Stimulated activated CD4-positive, alpha-beta T cell treated with anti-CD3 and anti-CD28 coated beads, Interleukin-2, amount 100 ng/mL, for 24 hours (primary cell): ENCODE data around the gene CNTNAP2.
"Not testable (repeated sequence)": the region's sequence is repeated elsewhere in the genome, so short reads cannot be mapped to it uniquely, and the experiment has no call there.

Source experiments
- DNase-seq, 2 donors: peaks; one replicate each; pipeline ENCODE4 v3.0.0-alpha.2; 2020

Gene CNTNAP2

DNA sequence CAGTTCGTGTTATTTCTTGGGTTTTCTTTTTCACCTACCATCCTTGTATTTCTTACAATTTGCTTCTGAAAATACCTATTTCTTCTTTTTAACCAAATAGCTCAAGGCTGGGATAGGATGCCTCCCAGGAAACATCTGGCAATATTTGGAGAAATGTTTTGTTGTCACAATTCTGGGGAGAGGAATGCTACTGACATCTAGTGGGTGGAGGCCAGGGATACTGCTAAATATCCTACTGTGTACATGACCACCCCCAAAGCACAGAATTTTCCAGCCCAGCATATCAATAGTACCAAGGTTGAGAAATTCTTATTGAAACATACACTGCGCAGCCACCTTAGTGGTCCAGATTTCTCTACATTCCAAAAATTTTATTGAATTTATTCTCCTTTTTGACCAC, 55.5 kb downstream of the CNTNAP2 start:
- DNase-seq: no peak

- no peak for DNase-seq
These were observed 59.1 kb downstream of the CNTNAP2 start for GRCh38 chr7:146175716-146176115.

DNA sequence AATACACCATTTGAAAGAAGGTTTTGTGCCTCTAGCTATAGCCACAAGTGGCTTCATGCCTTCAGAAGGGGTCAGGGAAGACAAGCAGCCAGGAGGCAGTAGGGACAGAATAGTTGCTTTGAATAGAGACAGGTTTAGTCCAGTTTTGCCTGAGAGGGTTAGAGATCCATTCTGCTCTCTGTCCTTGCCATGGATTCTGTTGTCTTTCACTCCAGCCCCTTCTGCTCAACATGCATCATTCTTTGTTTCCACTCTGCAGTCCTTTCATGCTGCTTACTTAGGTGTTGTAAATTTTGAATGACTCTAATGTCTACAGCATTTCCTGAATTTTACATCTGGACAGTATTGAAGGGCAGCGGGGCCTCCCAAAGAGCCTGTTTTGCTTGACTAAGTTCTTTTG, 60.3 kb downstream of the CNTNAP2 start:
- no peak for DNase-seq

DNA sequence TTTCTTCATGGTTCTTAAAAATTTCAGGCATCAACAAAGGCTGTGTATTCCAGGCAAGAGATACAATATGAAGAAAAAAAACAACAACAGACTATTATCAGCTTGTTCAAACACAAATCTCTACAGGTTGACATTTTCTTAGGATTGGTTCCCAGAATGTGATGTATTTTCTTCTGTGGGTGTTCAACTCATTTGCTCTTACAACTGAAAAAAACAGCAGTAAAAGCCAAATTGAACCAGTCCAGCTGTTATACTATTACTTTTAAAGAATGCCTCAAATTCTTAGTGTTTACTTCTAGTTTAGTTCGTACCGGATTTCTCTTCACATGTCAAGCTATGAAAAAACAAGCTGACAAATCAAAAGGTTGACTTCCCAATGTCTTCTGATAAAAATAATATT, 60.7 kb downstream of the CNTNAP2 start:
- no peak for DNase-seq

- no peak for DNase-seq
These were observed 69.2 kb downstream of the CNTNAP2 start for GRCh38 chr7:146185844-146186243.

- not testable (repeated sequence) for DNase-seq
These were observed 74.8 kb downstream of the CNTNAP2 start for GRCh38 chr7:146191428-146191827.

- DNase-seq: no peak
These were observed 85.3 kb downstream of the CNTNAP2 start for GRCh38 chr7:146201945-146202344.

GRCh38 chr7:146206270-146206669, 89.7 kb downstream of the CNTNAP2 start:
- DNase-seq: no peak

GRCh38 chr7:146208492-146208891, 91.9 kb downstream of the CNTNAP2 start:
- DNase-seq: no peak

DNA sequence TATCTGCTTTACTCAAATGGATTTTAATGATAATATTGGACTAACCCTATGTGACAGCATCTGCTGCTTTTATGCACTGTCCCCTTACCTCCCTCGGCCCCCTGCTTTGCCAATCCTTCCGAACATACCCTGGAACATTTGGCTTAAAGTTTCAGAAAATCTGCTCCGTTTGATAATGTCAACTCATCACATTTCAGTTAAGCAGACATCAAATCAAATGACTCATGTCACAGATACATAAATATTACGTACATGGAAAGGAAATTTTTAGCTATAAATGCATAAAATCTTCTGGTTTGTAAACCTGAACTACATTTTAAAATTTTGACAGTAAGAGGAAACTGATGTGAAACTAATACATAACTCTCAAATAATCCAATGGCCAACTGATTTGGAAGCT, 98.2 kb downstream of the CNTNAP2 start:
- DNase-seq: no peak

GRCh38 chr7:146216396-146217041, 99.9 kb downstream of the CNTNAP2 start:
- DNase-seq: no peak

DNA sequence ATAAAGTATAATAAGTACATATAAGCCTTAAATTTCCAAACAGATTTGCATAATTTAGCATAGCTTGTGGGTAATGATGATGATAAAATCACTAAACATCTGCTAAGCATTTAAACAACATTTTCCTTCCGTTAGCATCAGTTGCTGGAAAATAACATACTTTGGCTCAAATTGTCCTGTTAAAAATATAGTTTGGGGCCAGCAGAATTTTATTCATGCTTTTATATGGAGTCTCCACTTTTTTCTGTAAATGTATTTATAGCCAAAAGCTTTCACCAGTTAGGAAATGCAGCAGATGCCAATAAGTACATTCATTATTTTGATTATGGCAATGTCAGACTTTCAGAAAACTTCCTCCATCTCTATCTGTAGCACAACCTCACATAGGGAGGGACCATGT, 107.2 kb downstream of the CNTNAP2 start:
- DNase-seq: no peak

- no peak for DNase-seq
These were observed 116.0 kb downstream of the CNTNAP2 start for GRCh38 chr7:146232604-146233003.

GRCh38 chr7:146235195-146235594, 118.6 kb downstream of the CNTNAP2 start:
- DNase-seq: no peak

DNA sequence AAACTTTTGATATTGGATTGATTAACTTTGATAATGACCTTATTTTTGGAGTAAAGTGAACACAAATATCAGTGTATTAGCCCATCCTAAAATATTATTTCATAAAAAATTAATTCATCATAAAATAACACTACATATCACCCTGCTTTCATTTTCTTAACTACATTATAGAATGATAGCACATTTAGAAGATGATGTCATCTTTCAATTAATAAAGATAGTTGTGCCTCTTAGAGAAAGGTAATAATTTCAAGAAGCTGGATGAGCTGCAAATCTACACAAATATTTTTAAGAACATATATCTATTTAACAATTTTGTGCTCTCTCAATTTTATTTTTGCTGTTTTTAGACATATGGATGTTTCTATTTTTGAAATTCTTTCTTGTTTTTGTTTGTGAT, 126.1 kb downstream of the CNTNAP2 start:
- no peak for DNase-seq

DNA sequence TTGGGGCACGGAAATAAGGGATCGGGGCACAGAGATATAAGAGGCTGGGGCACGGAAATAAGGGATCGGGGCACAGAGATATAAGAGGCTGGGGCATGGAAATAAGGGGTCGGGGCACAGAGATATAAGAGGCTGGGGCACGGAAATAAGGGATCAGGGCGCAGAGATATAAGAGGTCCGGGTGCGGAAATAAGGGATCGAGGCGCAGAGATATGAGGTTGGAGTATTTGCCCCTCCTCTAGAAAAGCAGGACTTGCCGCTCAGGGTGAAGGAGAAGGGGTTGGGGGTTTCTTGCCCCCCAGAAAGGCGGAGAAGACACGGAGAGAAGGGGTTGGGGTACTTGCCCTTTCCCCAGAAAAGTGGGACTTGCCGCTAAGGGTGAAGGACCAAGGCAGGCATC, 131.4 kb downstream of the CNTNAP2 start:
- DNase-seq: not testable (repeated sequence)

GRCh38 chr7:146248744-146249143, 132.1 kb downstream of the CNTNAP2 start:
- not testable (repeated sequence) for DNase-seq

DNA sequence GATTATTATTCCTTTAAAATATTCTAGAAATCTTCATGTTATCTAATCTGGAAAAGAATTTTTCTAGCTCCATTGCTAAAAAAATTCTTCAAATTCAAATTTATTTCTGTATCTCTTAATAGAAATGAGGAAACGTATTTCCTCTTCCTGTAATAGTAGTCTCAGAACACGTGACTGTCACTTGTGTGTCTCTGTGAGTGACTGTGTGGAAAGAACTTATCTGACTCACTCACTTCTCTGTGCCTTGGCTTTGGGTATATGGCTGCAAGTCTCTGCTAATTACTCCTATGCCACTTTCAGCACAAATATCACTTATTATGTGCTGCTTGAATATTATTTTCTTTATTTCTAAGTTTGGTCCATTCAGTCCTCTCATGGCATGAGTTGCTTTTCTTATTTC, 132.7 kb downstream of the CNTNAP2 start:
- no peak for DNase-seq

GRCh38 chr7:146255609-146256008, 139.0 kb downstream of the CNTNAP2 start:
- DNase-seq: no peak

GRCh38 chr7:146262527-146262926, 145.9 kb downstream of the CNTNAP2 start:
- no peak for DNase-seq

- no peak for DNase-seq
These were observed 160.3 kb downstream of the CNTNAP2 start for GRCh38 chr7:146276888-146277287.

GRCh38 chr7:146285418-146285817, 168.8 kb downstream of the CNTNAP2 start:
- no peak for DNase-seq

- DNase-seq: no peak
These were observed 174.1 kb downstream of the CNTNAP2 start for GRCh38 chr7:146290746-146291145.

DNA sequence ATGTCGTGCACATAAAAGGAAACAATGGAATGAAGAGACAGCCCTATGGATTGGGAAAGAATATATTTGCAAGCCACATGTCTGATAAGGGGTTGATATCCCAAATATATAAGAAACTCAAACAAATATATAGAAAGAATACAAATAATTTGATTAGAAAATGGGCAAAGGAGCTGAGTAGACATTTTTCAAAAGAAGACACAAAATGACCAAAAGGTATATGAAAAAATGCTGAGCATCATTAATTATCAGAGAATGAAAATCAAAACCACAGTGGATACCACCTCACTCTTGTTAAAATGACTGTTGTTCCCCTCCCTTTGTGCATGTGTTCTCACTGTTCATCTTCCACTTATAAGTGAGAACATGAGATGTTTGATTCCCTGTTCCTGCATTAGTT, 175.3 kb downstream of the CNTNAP2 start:
- DNase-seq: no peak

- no peak for DNase-seq
These were observed 179.4 kb downstream of the CNTNAP2 start for GRCh38 chr7:146296028-146296427.

GRCh38 chr7:146314962-146315361, 198.4 kb downstream of the CNTNAP2 start:
- no peak for DNase-seq
